ENCODE measurements around the gene LTV1.
"Not testable (repeated sequence)": the region's sequence is repeated elsewhere in the genome, so short reads cannot be mapped to it uniquely, and the experiment has no call there.

GRCh38 chr6:143874503-143874902 lies 31.4 kb downstream of the LTV1 start:
- not testable (repeated sequence) for TF ChIP-seq CTCF, POLR2A (IDR thresholded peaks at IDR 0.05)
